Mesendoderm (in vitro differentiated cells): ENCODE data around the gene GLI2.

Source experiments
- DNase-seq: peaks from one replicate; pipeline ENCODE4 v3.0.0; 2013
- H2AK5ac ChIP-seq: 2 replicates; pipeline ENCODE4 v1.6.1; 2013; ENCODE audit warnings: low read length, inconsistent platforms
- H2BK120ac ChIP-seq: 2 replicates; pipeline ENCODE4 v1.6.1; 2013; ENCODE audit warnings: low read depth, mild to moderate bottlenecking, low read length, moderate library complexity, mixed read lengths
- H2BK15ac ChIP-seq: replicated peaks from 2 replicates; pipeline ENCODE4 v1.6.1; 2013; ENCODE audit warnings: low read depth, mild to moderate bottlenecking, moderate library complexity
- H2BK5ac ChIP-seq: 2 replicates; pipeline ENCODE4 v1.6.1; 2013; ENCODE audit warnings: low read length, inconsistent platforms
- H3K18ac ChIP-seq: 2 replicates; pipeline ENCODE4 v1.6.1; 2013; ENCODE audit warnings: mild to moderate bottlenecking, low read length, mixed read lengths
- H3K23ac ChIP-seq: one replicate; pipeline ENCODE4 v1.6.1; 2013; ENCODE audit warnings: low read length
- H3K27ac ChIP-seq: 2 replicates; pipeline ENCODE4 v1.5.1; 2013; ENCODE audit warnings: low read depth, mild to moderate bottlenecking, inconsistent platforms, low read length, moderate library complexity
- H3K27me3 ChIP-seq: 2 replicates; pipeline ENCODE4 v1.6.1; 2013; ENCODE audit warnings: low read length, control low read depth, mild to moderate bottlenecking, inconsistent platforms; ENCODE audit not compliant: insufficient read depth, poor library complexity
- H3K36me3 ChIP-seq: 2 replicates; pipeline ENCODE4 v1.6.1; 2013; ENCODE audit warnings: low read length, inconsistent platforms; ENCODE audit not compliant: control insufficient read depth, insufficient read depth
- H3K4ac ChIP-seq: one replicate; pipeline ENCODE4 v1.6.1; 2013; ENCODE audit warnings: low read depth, mild to moderate bottlenecking, low read length, moderate library complexity
- H3K4me1 ChIP-seq: 2 replicates; pipeline ENCODE4 v1.6.1; 2013; ENCODE audit warnings: low read depth, low read length, inconsistent platforms; ENCODE audit not compliant: control insufficient read depth
- H3K4me2 ChIP-seq: 2 replicates; pipeline ENCODE4 v1.6.1; 2013; ENCODE audit warnings: low read length
- H3K4me3 ChIP-seq: 2 replicates; pipeline ENCODE4 v1.5.1; 2013; ENCODE audit warnings: mild to moderate bottlenecking, low read length
- H3K56ac ChIP-seq: one replicate; pipeline ENCODE4 v1.6.1; 2013; ENCODE audit warnings: low read length
- H3K79me1 ChIP-seq: 2 replicates; pipeline ENCODE4 v1.6.1; 2013; ENCODE audit warnings: low read length, inconsistent platforms
- H3K79me2 ChIP-seq: 2 replicates; pipeline ENCODE4 v1.6.1; 2013; ENCODE audit warnings: mild to moderate bottlenecking, low read length; ENCODE audit not compliant: control insufficient read depth, insufficient read depth
- H3K9ac ChIP-seq: 2 replicates; pipeline ENCODE4 v1.6.1; 2013; ENCODE audit warnings: low read length, inconsistent platforms
- H4K5ac ChIP-seq: one replicate; pipeline ENCODE4 v1.6.1; 2013; ENCODE audit warnings: low read length
- H4K8ac ChIP-seq: one replicate; pipeline ENCODE4 v1.6.1; 2013; ENCODE audit warnings: low read depth, mild to moderate bottlenecking, control low read depth, low read length, moderate library complexity
- WGBS: extraction: QIAGEN DNeasy Blood & Tissue Kit; methylation state at CpG from one replicate; pipeline ENCODE4 v1.1.7; 2013; ENCODE audit warnings: low lambda C conversion rate, missing lambda C conversion rate; ENCODE audit not compliant: insufficient coverage; ENCODE audit errors: extremely low coverage; 5-methylcytosine and 5-hydroxymethylcytosine counted together

The GLI2 gene

DNA sequence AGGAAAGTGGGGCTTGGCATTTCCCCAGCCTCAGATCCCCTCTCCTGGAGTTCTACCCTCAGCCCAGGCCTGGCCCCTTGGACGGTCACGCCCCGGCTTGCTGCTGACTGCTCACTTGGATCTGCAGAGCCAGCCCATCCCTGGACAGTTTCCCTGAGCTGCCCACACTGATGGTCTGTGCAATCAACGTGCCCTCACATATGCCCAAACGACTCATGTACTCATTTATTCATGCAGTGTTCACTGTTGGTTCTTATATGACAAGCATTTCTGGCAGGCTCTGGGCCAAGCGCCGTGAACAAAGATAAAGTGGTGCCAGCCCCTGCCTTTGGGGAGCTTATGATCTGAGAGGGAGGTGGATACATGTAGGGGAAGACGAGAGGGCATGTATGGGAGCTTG lies 20.3 kb upstream of the GLI2 start:
- Histone ChIP-seq H3K56ac (no peak overlapping the region), H3K27me3 (no peaks in the 10 kb centered on the region), H2BK5ac (no peak overlapping the region), H3K18ac (no peak overlapping the region), H3K79me2 (no peaks in the 10 kb centered on the region), H2BK120ac (no peak overlapping the region), H3K9ac (no peak overlapping the region), H4K5ac (no peak overlapping the region), H3K4me3 (no peak overlapping the region), H3K4me2 (no peak overlapping the region), H3K23ac (no peak overlapping the region), H3K36me3 (no peaks in the 10 kb centered on the region), H2AK5ac (no peak overlapping the region), H2BK15ac (no peak overlapping the region), H3K4me1 (no peaks in the 10 kb centered on the region), H3K27ac (no peak overlapping the region), H4K8ac (no peak overlapping the region), H3K4ac (no peak overlapping the region), H3K79me1 (no peaks in the 10 kb centered on the region)
- WGBS: no CpG with 5 or more reads among the region's 8 CpGs
- DNase-seq: no peak

- Histone ChIP-seq H3K4me1 (no peaks in the 10 kb centered on the region), H4K8ac (no peak overlapping the region), H3K27me3 (no peaks in the 10 kb centered on the region), H3K56ac (no peak overlapping the region), H3K4me2 (no peak overlapping the region), H3K79me2 (no peaks in the 10 kb centered on the region), H3K79me1 (no peaks in the 10 kb centered on the region), H3K36me3 (no peaks in the 10 kb centered on the region), H2AK5ac (no peak overlapping the region), H3K9ac (no peak overlapping the region), H2BK5ac (no peak overlapping the region), H3K23ac (no peak overlapping the region), H2BK120ac (no peak overlapping the region), H3K4ac (no peak overlapping the region), H3K18ac (no peak overlapping the region), H2BK15ac (no peak overlapping the region), H4K5ac (no peak overlapping the region), H3K4me3 (no peak overlapping the region), H3K27ac (no peak overlapping the region)
- DNase-seq: no peak
- no CpG with 5 or more reads among the region's 8 CpGs for WGBS
These were observed 19.7 kb upstream of the GLI2 start for GRCh38 chr2:120715941-120716340.

DNA sequence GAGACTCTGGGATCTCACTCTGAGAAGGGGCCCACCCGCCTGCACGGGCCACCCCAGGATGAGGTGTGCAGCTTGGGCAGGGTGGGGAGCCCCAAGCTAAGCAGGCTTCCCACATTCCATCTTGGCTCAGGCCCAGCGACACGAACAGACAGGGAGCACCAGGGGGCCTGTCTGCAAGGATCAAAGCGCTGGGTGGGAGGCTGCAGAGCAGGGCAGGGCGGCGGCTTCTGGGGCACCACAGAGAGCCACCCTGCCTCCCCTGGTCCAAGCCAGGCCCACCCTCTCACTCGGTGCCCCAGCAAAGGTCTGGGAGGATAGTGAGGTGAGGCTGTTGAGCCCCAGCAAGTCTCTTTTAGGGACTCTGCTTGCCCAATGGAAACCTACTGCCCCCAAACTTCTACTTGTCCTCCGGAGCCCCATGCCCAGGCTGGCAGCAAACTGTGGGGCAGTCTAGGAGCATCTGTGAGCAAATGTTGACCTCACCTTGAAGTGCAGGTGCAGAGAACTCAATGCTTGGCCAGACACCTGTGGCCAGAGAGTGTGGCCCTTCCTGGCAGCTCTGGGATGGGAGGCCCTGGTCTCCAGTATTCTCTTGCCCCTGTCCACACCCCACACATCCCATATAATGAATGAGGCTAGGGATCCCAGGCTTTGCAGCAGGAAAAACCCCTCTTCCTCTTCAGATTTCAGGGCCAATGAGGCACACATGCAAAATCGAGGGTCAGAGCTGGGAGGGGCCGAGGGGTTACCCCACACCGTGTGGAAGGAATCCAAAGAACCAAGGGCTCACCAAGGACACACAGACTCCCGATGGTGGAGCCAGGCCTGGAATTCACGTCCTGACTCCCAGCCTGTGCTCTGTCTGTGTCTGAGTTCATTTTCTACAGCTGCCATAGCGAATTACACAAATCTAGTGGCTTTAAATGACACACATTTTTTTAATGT lies 18.8 kb upstream of the GLI2 start:
- H3K9ac ChIP-seq: no peak overlapping the region
- no peak overlapping the region for H3K18ac ChIP-seq

GRCh38 chr2:120719491-120719890 lies 16.2 kb upstream of the GLI2 start:
- H2BK5ac ChIP-seq: no peak overlapping the region
- no peak overlapping the region for H3K4me2 ChIP-seq
- no peak overlapping the region for H4K8ac ChIP-seq
- no peak overlapping the region for H2BK120ac ChIP-seq
- H3K4me1 ChIP-seq: peaks cover 9% of the 10 kb centered on the region
- no peaks in the 10 kb centered on the region for H3K36me3 ChIP-seq
- no peak overlapping the region for H2AK5ac ChIP-seq
- H2BK15ac ChIP-seq: no peak overlapping the region
- H3K4me3 ChIP-seq: no peak overlapping the region
- no peak overlapping the region for H3K18ac ChIP-seq
- no peak overlapping the region for H4K5ac ChIP-seq
- no peak for DNase-seq
- no CpG with 5 or more reads among the region's 7 CpGs for WGBS
- no peak overlapping the region for H3K4ac ChIP-seq
- H3K79me2 ChIP-seq: no peaks in the 10 kb centered on the region
- H3K23ac ChIP-seq: no peak overlapping the region
- no peaks in the 10 kb centered on the region for H3K79me1 ChIP-seq
- H3K27ac ChIP-seq: no peak overlapping the region
- H3K27me3 ChIP-seq: no peaks in the 10 kb centered on the region
- H3K56ac ChIP-seq: no peak overlapping the region
- no peak overlapping the region for H3K9ac ChIP-seq

More for the DNA sequence above, 18.8 kb upstream of the GLI2 start:
- Histone ChIP-seq H3K56ac (no peak overlapping the region), H3K4me1 (no peaks in the 10 kb centered on the region), H4K5ac (no peak overlapping the region), H2BK5ac (no peak overlapping the region), H3K4me3 (no peak overlapping the region), H3K79me2 (no peaks in the 10 kb centered on the region), H3K36me3 (no peaks in the 10 kb centered on the region), H2BK120ac (no peak overlapping the region), H2BK15ac (no peak overlapping the region), H4K8ac (no peak overlapping the region), H3K79me1 (no peaks in the 10 kb centered on the region), H3K23ac (no peak overlapping the region), H2AK5ac (no peak overlapping the region), H3K4ac (no peak overlapping the region), H3K27me3 (no peaks in the 10 kb centered on the region), H3K27ac (no peak overlapping the region), H3K4me2 (no peak overlapping the region)
- no peak for DNase-seq
- no CpG with 5 or more reads among the region's 15 CpGs for WGBS

GRCh38 chr2:120720231-120720630 lies 15.4 kb upstream of the GLI2 start:
- no peaks in the 10 kb centered on the region for H3K79me1 ChIP-seq

More at GRCh38 chr2:120720231-120720630, 15.4 kb upstream of the GLI2 start:
- Histone ChIP-seq H3K4me1 (peaks cover 9% of the 10 kb centered on the region), H3K56ac (no peak overlapping the region), H4K5ac (no peak overlapping the region), H3K27ac (no peak overlapping the region), H2AK5ac (no peak overlapping the region), H3K36me3 (no peaks in the 10 kb centered on the region), H2BK5ac (no peak overlapping the region), H2BK15ac (no peak overlapping the region), H2BK120ac (no peak overlapping the region), H3K27me3 (no peaks in the 10 kb centered on the region), H3K23ac (no peak overlapping the region), H3K4me3 (no peak overlapping the region), H3K4ac (no peak overlapping the region), H3K79me2 (no peaks in the 10 kb centered on the region), H4K8ac (no peak overlapping the region), H3K9ac (no peak overlapping the region), H3K18ac (no peak overlapping the region), H3K4me2 (no peak overlapping the region)
- no CpG with 5 or more reads among the region's 7 CpGs for WGBS
- DNase-seq: no peak
